Measurements from ENCODE around the gene CLDN20.

CLDN20 gene

GRCh38 chr6:155245193-155245592, 18.6 kb upstream of the CLDN20 start:
- no peak for DNase-seq (ENCODE audit: low read depth)

- no peak for DNase-seq (ENCODE audit: low read depth)
These were observed 18.0 kb upstream of the CLDN20 start for GRCh38 chr6:155245831-155246230.

GRCh38 chr6:155246825-155247224, 17.0 kb upstream of the CLDN20 start:
- DNase-seq (ENCODE audit: low read depth), result no peak

GRCh38 chr6:155247618-155248007, 16.2 kb upstream of the CLDN20 start:
- DNase-seq (ENCODE audit: low read depth), result no peak

GRCh38 chr6:155248008-155249001, 15.5 kb upstream of the CLDN20 start:
- peak; percentile 65 for DNase-seq (ENCODE audit: low read depth)

GRCh38 chr6:155250701-155251381, 13.0 kb upstream of the CLDN20 start:
- no peak for DNase-seq (ENCODE audit: low read depth)

GRCh38 chr6:155252581-155252980, 11.2 kb upstream of the CLDN20 start:
- DNase-seq (ENCODE audit: low read depth), result no peak

GRCh38 chr6:155253337-155253736, 10.5 kb upstream of the CLDN20 start:
- no peak for DNase-seq (ENCODE audit: low read depth)

- no peak for DNase-seq (ENCODE audit: low read depth)
These were observed 9.7 kb upstream of the CLDN20 start for GRCh38 chr6:155254139-155254538.

GRCh38 chr6:155256122-155256795, 7.6 kb upstream of the CLDN20 start:
- peak; percentile 34 for DNase-seq (ENCODE audit: low read depth)

- DNase-seq (ENCODE audit: low read depth), result no peak
These were observed 6.0 kb upstream of the CLDN20 start for GRCh38 chr6:155257796-155258195.

GRCh38 chr6:155259204-155259603, 4.6 kb upstream of the CLDN20 start:
- no peak for DNase-seq (ENCODE audit: low read depth)

GRCh38 chr6:155259897-155260296, 3.9 kb upstream of the CLDN20 start:
- no peak for DNase-seq (ENCODE audit: low read depth)

GRCh38 chr6:155260686-155261085, 3.1 kb upstream of the CLDN20 start:
- no peak for DNase-seq (ENCODE audit: low read depth)

- no peak for DNase-seq (ENCODE audit: low read depth)
These were observed 2.5 kb upstream of the CLDN20 start for GRCh38 chr6:155261111-155261900.

- no peak for DNase-seq (ENCODE audit: low read depth)
These were observed 1.2 kb upstream of the CLDN20 start for GRCh38 chr6:155262655-155263054.

GRCh38 chr6:155264693-155265320, 994 bp downstream of the CLDN20 start:
- DNase-seq (ENCODE audit: low read depth), result peak; percentile 62

- DNase-seq (ENCODE audit: low read depth), result no peak
These were observed 2.2 kb downstream of the CLDN20 start for GRCh38 chr6:155265843-155266535.

- DNase-seq (ENCODE audit: low read depth), result no peak
These were observed 3.6 kb downstream of the CLDN20 start for GRCh38 chr6:155267411-155267810.

GRCh38 chr6:155268088-155268867, 4.5 kb downstream of the CLDN20 start:
- DNase-seq (ENCODE audit: low read depth), result peak; percentile 44
